ENCODE results near the gene ITPR1.

The ITPR1 gene

GRCh38 chr3:4543110-4543509 lies 50.0 kb downstream of the ITPR1 start:
- Histone ChIP-seq H3K4me3 (ENCODE audit: control insufficient read depth in 1 of 7, extremely low read depth in 1 of 7, insufficient read depth in 4 of 7, low read depth in 2 of 7, low read length in 6 of 7) (no peak overlapping the region), H3K27ac (ENCODE audit: insufficient read depth in 1 of 2, low read depth in 1 of 2, low read length in 2 of 2, poor library complexity in 1 of 2, severe bottlenecking in 2 of 2) (no peak overlapping the region), H3K4me1 (ENCODE audit: control extremely low read depth in 1 of 4, control insufficient read depth in 4 of 4, insufficient read depth in 4 of 4, low read length in 3 of 4) (peaks cover 0 to 38% (median 20%) of the 10 kb centered on the region in 4 experiments), H3K27me3 (replicated peaks in 2 of 5; ENCODE audit: control insufficient read depth in 4 of 5, insufficient read depth in 5 of 5, low read length in 4 of 5) (no peaks in the 10 kb centered on the region), H3K36me3 (ENCODE audit: control insufficient read depth in 4 of 4, insufficient read depth in 4 of 4, low read length in 3 of 4) (no peaks in the 10 kb centered on the region), H3K9me3 (ENCODE audit: control extremely low read depth in 1 of 5, control insufficient read depth in 4 of 5, insufficient read depth in 2 of 5, low read depth in 1 of 5, low read length in 4 of 5) (peaks cover 0 to 4% (median 0%) of the 10 kb centered on the region in 5 experiments)
- ChIA-PET CTCF (interaction anchor here (0.6 to 1.9 kb wide), 13 partner anchors 9 to 132 kb away, joined by 3 to 14 read pairs (median 4); no protein-coding TSS in a partner anchor), POLR2A (interaction anchor here (0.7 to 0.8 kb wide), 2 partner anchors 13 to 77 kb away, joined by 3 to 8 read pairs; no protein-coding TSS in a partner anchor)
- no peak for DNase-seq
- WGBS (ENCODE audit: insufficient coverage) = 63% methylated on average over 2 of the region's 2 CpGs

- peaks cover 0 to 3% (median 0%) of the 10 kb centered on the region in 5 experiments for H3K9me3 ChIP-seq (ENCODE audit: control extremely low read depth in 1 of 5, control insufficient read depth in 4 of 5, insufficient read depth in 2 of 5, low read depth in 1 of 5, low read length in 4 of 5)
- peak overlapping the region in 2 of 7 experiments; percentile 13 to 25 for H3K4me3 ChIP-seq (ENCODE audit: control insufficient read depth in 1 of 7, extremely low read depth in 1 of 7, insufficient read depth in 4 of 7, low read depth in 2 of 7, low read length in 6 of 7)
- whole genome bisulfite sequencing (ENCODE audit: insufficient coverage) = 37% methylated on average over 6 of the region's 9 CpGs
- H3K27ac ChIP-seq (ENCODE audit: insufficient read depth in 1 of 2, low read depth in 1 of 2, low read length in 2 of 2, poor library complexity in 1 of 2, severe bottlenecking in 2 of 2) = peak overlapping the region in 1 of 2 experiments; percentile 26
- H3K36me3 ChIP-seq (ENCODE audit: control insufficient read depth in 4 of 4, insufficient read depth in 4 of 4, low read length in 3 of 4) = peaks cover 0 to 3% (median 1%) of the 10 kb centered on the region in 4 experiments
- POLR2A ChIA-PET = interaction anchor here (1.4 kb wide), 1 partner anchor 26 kb away, joined by 3 read pairs; no protein-coding TSS in a partner anchor
- peaks cover 0 to 45% (median 25%) of the 10 kb centered on the region in 4 experiments for H3K4me1 ChIP-seq (ENCODE audit: control extremely low read depth in 1 of 4, control insufficient read depth in 4 of 4, insufficient read depth in 4 of 4, low read length in 3 of 4)
- CTCF ChIA-PET = interaction anchor here (0.7 to 1.7 kb wide), 2 partner anchors 26 to 41 kb away, joined by 3 to 4 read pairs; no protein-coding TSS in a partner anchor
- H3K27me3 ChIP-seq (replicated peaks in 2 of 5; ENCODE audit: control insufficient read depth in 4 of 5, insufficient read depth in 5 of 5, low read length in 4 of 5) = no peaks in the 10 kb centered on the region
- peak; percentile 48 to 90 (median 76) for DNase-seq
These were observed 53.4 kb downstream of the ITPR1 start for GRCh38 chr3:4546346-4547178.

GRCh38 chr3:4547799-4548198 lies 54.7 kb downstream of the ITPR1 start:
- ChIA-PET CTCF (interaction anchor here (0.9 kb wide), 1 partner anchor 109 kb away, joined by 3 read pairs; no protein-coding TSS in a partner anchor), POLR2A (interaction anchor here (1.4 kb wide), 1 partner anchor 28 kb away, joined by 3 read pairs; no protein-coding TSS in a partner anchor)
- Histone ChIP-seq H3K36me3 (ENCODE audit: control insufficient read depth in 4 of 4, insufficient read depth in 4 of 4, low read length in 3 of 4) (peaks cover 0 to 5% (median 3%) of the 10 kb centered on the region in 4 experiments), H3K4me1 (ENCODE audit: control extremely low read depth in 1 of 4, control insufficient read depth in 4 of 4, insufficient read depth in 4 of 4, low read length in 3 of 4) (peaks cover 0 to 43% (median 22%) of the 10 kb centered on the region in 4 experiments), H3K27me3 (replicated peaks in 2 of 5; ENCODE audit: control insufficient read depth in 4 of 5, insufficient read depth in 5 of 5, low read length in 4 of 5) (no peaks in the 10 kb centered on the region), H3K27ac (ENCODE audit: insufficient read depth in 1 of 2, low read depth in 1 of 2, low read length in 2 of 2, poor library complexity in 1 of 2, severe bottlenecking in 2 of 2) (no peak overlapping the region), H3K4me3 (ENCODE audit: control insufficient read depth in 1 of 7, extremely low read depth in 1 of 7, insufficient read depth in 4 of 7, low read depth in 2 of 7, low read length in 6 of 7) (no peak overlapping the region), H3K9me3 (ENCODE audit: control extremely low read depth in 1 of 5, control insufficient read depth in 4 of 5, insufficient read depth in 2 of 5, low read depth in 1 of 5, low read length in 4 of 5) (peaks cover 0 to 3% (median 0%) of the 10 kb centered on the region in 5 experiments)
- DNase-seq = peak in 1 of 3 donors; percentile 60
- WGBS (ENCODE audit: insufficient coverage) = 90% methylated on average over 2 of the region's 4 CpGs

GRCh38 chr3:4548356-4548755 lies 55.2 kb downstream of the ITPR1 start:
- H3K27ac ChIP-seq (ENCODE audit: insufficient read depth in 1 of 2, low read depth in 1 of 2, low read length in 2 of 2, poor library complexity in 1 of 2, severe bottlenecking in 2 of 2) = no peak overlapping the region
- H3K27me3 ChIP-seq (replicated peaks in 2 of 5; ENCODE audit: control insufficient read depth in 4 of 5, insufficient read depth in 5 of 5, low read length in 4 of 5) = no peaks in the 10 kb centered on the region
- H3K4me1 ChIP-seq (ENCODE audit: control extremely low read depth in 1 of 4, control insufficient read depth in 4 of 4, insufficient read depth in 4 of 4, low read length in 3 of 4) = peaks cover 0 to 42% (median 20%) of the 10 kb centered on the region in 4 experiments
- ChIA-PET CTCF (interaction anchor here (0.9 kb wide), 1 partner anchor 109 kb away, joined by 3 read pairs; no protein-coding TSS in a partner anchor), POLR2A (no interaction called here)
- no CpG with 5 or more reads among the region's 4 CpGs for WGBS (ENCODE audit: insufficient coverage)
- no peak for DNase-seq
- peaks cover 0 to 5% (median 3%) of the 10 kb centered on the region in 4 experiments for H3K36me3 ChIP-seq (ENCODE audit: control insufficient read depth in 4 of 4, insufficient read depth in 4 of 4, low read length in 3 of 4)
- no peak overlapping the region for H3K4me3 ChIP-seq (ENCODE audit: control insufficient read depth in 1 of 7, extremely low read depth in 1 of 7, insufficient read depth in 4 of 7, low read depth in 2 of 7, low read length in 6 of 7)
- H3K9me3 ChIP-seq (ENCODE audit: control extremely low read depth in 1 of 5, control insufficient read depth in 4 of 5, insufficient read depth in 2 of 5, low read depth in 1 of 5, low read length in 4 of 5) = peaks cover 0 to 3% (median 0%) of the 10 kb centered on the region in 5 experiments

- H3K27ac ChIP-seq (ENCODE audit: insufficient read depth in 1 of 2, low read depth in 1 of 2, low read length in 2 of 2, poor library complexity in 1 of 2, severe bottlenecking in 2 of 2) = no peak overlapping the region
- DNase-seq = no peak
- WGBS (ENCODE audit: insufficient coverage) = no CpG with 5 or more reads among the region's 2 CpGs
- H3K4me1 ChIP-seq (ENCODE audit: control extremely low read depth in 1 of 4, control insufficient read depth in 4 of 4, insufficient read depth in 4 of 4, low read length in 3 of 4) = peaks cover 0 to 42% (median 20%) of the 10 kb centered on the region in 4 experiments
- H3K27me3 ChIP-seq (replicated peaks in 2 of 5; ENCODE audit: control insufficient read depth in 4 of 5, insufficient read depth in 5 of 5, low read length in 4 of 5) = no peaks in the 10 kb centered on the region
- peaks cover 0 to 5% (median 3%) of the 10 kb centered on the region in 4 experiments for H3K36me3 ChIP-seq (ENCODE audit: control insufficient read depth in 4 of 4, insufficient read depth in 4 of 4, low read length in 3 of 4)
- peaks cover 0 to 1% (median 0%) of the 10 kb centered on the region in 5 experiments for H3K9me3 ChIP-seq (ENCODE audit: control extremely low read depth in 1 of 5, control insufficient read depth in 4 of 5, insufficient read depth in 2 of 5, low read depth in 1 of 5, low read length in 4 of 5)
- H3K4me3 ChIP-seq (ENCODE audit: control insufficient read depth in 1 of 7, extremely low read depth in 1 of 7, insufficient read depth in 4 of 7, low read depth in 2 of 7, low read length in 6 of 7) = no peak overlapping the region
- ChIA-PET POLR2A (no interaction called here), CTCF (no interaction called here)
These were observed 55.6 kb downstream of the ITPR1 start for GRCh38 chr3:4548780-4549179.

- Histone ChIP-seq H3K4me3 (ENCODE audit: control insufficient read depth in 1 of 7, extremely low read depth in 1 of 7, insufficient read depth in 4 of 7, low read depth in 2 of 7, low read length in 6 of 7) (no peak overlapping the region), H3K9me3 (ENCODE audit: control extremely low read depth in 1 of 5, control insufficient read depth in 4 of 5, insufficient read depth in 2 of 5, low read depth in 1 of 5, low read length in 4 of 5) (no peaks in the 10 kb centered on the region), H3K27ac (ENCODE audit: insufficient read depth in 1 of 2, low read depth in 1 of 2, low read length in 2 of 2, poor library complexity in 1 of 2, severe bottlenecking in 2 of 2) (no peak overlapping the region), H3K36me3 (ENCODE audit: control insufficient read depth in 4 of 4, insufficient read depth in 4 of 4, low read length in 3 of 4) (peaks cover 0 to 5% (median 3%) of the 10 kb centered on the region in 4 experiments), H3K27me3 (replicated peaks in 2 of 5; ENCODE audit: control insufficient read depth in 4 of 5, insufficient read depth in 5 of 5, low read length in 4 of 5) (no peaks in the 10 kb centered on the region), H3K4me1 (ENCODE audit: control extremely low read depth in 1 of 4, control insufficient read depth in 4 of 4, insufficient read depth in 4 of 4, low read length in 3 of 4) (peaks cover 0 to 42% (median 19%) of the 10 kb centered on the region in 4 experiments)
- DNase-seq = no peak
- ChIA-PET CTCF (no interaction called here), POLR2A (no interaction called here)
- WGBS (ENCODE audit: insufficient coverage) = 80% methylated on average over 2 of the region's 4 CpGs
These were observed 56.7 kb downstream of the ITPR1 start for GRCh38 chr3:4549896-4550295.
